GM21786 (cell line): ENCODE results near the gene GNA12.

Experiments used
- ATAC-seq: cut with Tn5 transposase; IDR thresholded peaks from one replicate; pipeline ENCODE4 v1.9.1; 2021; ENCODE audit not compliant: unreplicated experiment

GNA12 gene

GRCh38 chr7:2805213-2805944 is 38.7 kb downstream of the GNA12 start:
- ATAC-seq, result no peak

GRCh38 chr7:2804227-2804763 is 39.8 kb downstream of the GNA12 start:
- no peak for ATAC-seq

- ATAC-seq, result no peak
These were observed 40.4 kb downstream of the GNA12 start for GRCh38 chr7:2803755-2804154.

GRCh38 chr7:2803342-2803692 is 40.8 kb downstream of the GNA12 start:
- ATAC-seq, result no peak

- no peak for ATAC-seq
These were observed 41.4 kb downstream of the GNA12 start for GRCh38 chr7:2802504-2803341.

GRCh38 chr7:2802101-2802500 is 42.0 kb downstream of the GNA12 start:
- ATAC-seq, result no peak

- no peak for ATAC-seq
These were observed 43.0 kb downstream of the GNA12 start for GRCh38 chr7:2800931-2801688.

GRCh38 chr7:2800220-2800930 is 43.7 kb downstream of the GNA12 start:
- ATAC-seq, result no peak

- ATAC-seq, result no peak
These were observed 44.9 kb downstream of the GNA12 start for GRCh38 chr7:2799253-2799652.

- ATAC-seq, result no peak
These were observed 45.4 kb downstream of the GNA12 start for GRCh38 chr7:2798669-2799068.

- no peak for ATAC-seq
These were observed 47.5 kb downstream of the GNA12 start for GRCh38 chr7:2796358-2797352.

GRCh38 chr7:2795906-2796305 is 48.2 kb downstream of the GNA12 start:
- ATAC-seq, result no peak

- ATAC-seq, result no peak
These were observed 49.1 kb downstream of the GNA12 start for GRCh38 chr7:2794836-2795636.

- no peak for ATAC-seq
These were observed 51.1 kb downstream of the GNA12 start for GRCh38 chr7:2792856-2793487.

GRCh38 chr7:2792235-2792634 is 51.9 kb downstream of the GNA12 start:
- no peak for ATAC-seq

- ATAC-seq, result no peak
These were observed 52.7 kb downstream of the GNA12 start for GRCh38 chr7:2791390-2791789.

- no peak for ATAC-seq
These were observed 56.7 kb downstream of the GNA12 start for GRCh38 chr7:2787251-2787951.
